ENCODE data around the gene MCMBP.

The MCMBP gene

DNA sequence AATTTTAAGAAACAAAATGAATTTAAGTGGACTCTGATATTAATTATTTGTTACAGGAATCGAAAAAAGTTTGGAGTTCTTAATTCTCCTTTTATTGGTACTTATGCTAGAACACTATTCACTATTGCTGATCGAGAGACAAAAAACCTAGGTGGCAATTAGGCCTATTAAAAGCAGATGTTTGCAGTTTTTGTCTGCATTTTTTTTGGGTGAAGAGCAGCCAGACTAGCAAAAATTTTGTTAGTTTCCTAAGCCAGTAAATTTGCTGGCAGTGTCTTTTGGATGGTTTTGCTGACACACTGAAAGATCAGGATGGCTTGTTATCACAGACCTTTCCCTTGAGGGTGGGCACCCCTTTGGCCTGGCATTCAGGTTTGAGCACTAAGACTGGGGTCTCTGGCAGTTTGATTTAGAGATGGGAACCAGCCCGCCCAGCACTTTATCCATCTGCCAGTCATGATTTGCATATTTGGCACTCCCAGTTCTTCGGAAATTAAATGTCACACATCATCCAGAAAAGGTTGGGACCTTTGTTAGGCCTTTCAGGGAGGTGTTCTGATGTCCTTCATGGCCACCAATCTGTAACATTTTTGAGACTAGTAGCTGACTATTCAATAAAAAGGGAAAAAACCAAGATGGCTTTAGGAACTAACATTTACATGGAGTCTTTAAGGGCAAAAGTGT lies 89.5 kb downstream of the MCMBP start:
- no peak for DNase-seq (ENCODE audit: low spot score)

DNA sequence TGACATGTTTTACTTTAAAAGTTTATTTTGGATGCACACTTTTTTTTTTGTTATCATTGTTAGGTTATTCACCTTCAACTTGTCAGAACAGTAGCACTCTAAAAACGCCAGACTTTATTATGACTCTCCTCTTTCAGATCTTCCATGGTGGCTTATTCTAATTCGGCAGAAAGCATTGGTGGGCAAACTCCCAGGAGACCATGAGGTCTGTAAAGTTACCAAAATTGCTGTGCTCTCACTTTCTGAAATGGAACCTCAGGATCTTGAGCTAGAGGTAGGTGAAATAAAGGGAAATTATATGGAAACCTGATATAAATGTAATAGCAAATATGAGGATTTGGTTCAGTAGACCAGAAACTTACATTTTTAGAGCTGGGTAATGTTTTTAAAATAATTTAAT lies 91.1 kb downstream of the MCMBP start:
- DNase-seq (ENCODE audit: low spot score), result no peak

DNA sequence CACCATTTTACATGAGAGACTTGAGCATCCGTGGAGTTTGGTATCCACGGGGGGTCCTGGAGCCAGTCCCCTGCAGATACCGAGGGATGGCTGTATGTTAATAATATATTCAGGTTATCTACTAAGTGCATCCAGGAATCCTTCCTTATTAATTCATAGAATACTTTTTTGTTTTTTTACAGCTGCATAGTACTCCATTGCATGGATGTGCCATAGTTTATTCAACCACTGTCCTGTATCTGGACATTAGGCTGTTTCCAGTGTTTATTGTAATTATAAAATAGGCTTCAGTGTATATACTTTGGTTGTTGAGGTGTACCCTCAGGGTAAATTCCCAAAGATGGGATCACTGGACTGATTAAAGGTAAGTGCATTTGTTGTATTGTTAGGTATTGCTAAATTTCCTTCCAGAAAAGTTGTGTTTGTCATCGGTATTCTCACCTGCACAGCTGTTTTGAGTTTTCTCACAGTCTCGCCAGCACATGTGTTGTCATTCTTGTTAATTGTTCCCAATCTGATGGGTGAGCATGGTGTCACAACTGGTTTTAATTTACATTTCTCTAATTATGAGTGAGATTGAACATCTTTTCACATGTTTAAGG lies 91.7 kb downstream of the MCMBP start:
- no peak for DNase-seq (ENCODE audit: low spot score)

All from kidney tubule cell (primary cell).